Gastroesophageal sphincter (tissue), 3 donors: Measurements from ENCODE around the gene KRTAP4-8.
"Not testable (repeated sequence)": the region's sequence is repeated elsewhere in the genome, so short reads cannot be mapped to it uniquely, and the experiment has no call there.

Source experiments
- CTCF ChIP-seq, 4 experiments: fragments of 200-600 bp in 2 of 4; fragments of 450-650 bp in 2 of 4; sonication (generic) in 1 of 4; IDR thresholded peaks; one replicate each; pipeline ENCODE4 v1.5.1; 2017 to 2019; ENCODE audit warnings: antibody characterized with exemption in 4 of 4, mild to moderate bottlenecking in 2 of 4, moderate library complexity in 2 of 4
- POLR2AphosphoS5 ChIP-seq: sonication (generic); formaldehyde crosslinking; IDR thresholded peaks from one replicate; pipeline ENCODE4 v1.6.1; 2017; ENCODE audit warnings: antibody characterized with exemption

- not testable (repeated sequence) for TF ChIP-seq CTCF (IDR thresholded peaks at IDR 0.05); POLR2AphosphoS5
Observed at GRCh38 chr17:41059276-41060051, 38.5 kb downstream of the KRTAP4-8 start.
